Kidney epithelial cell (primary cell): ENCODE measurements around the gene ITPR3. TPM values are rescaled to one million over a fixed set of nuclear protein-coding genes. Genes with fewer than 3 reads are reported as not detected.

Experiments
- DNase-seq: peaks from one replicate; pipeline ENCODE4 v3.0.0-alpha.2; 2010; ENCODE audit warnings: low read depth
- H3K27me3 ChIP-seq: 2 replicates; pipeline ENCODE4 v1.6.0; 2011; ENCODE audit warnings: low read length; ENCODE audit not compliant: control insufficient read depth, insufficient read depth
- H3K36me3 ChIP-seq: 2 replicates; pipeline ENCODE4 v1.5.1; 2011; ENCODE audit warnings: low read length; ENCODE audit not compliant: control insufficient read depth, insufficient read depth
- H3K4me3 ChIP-seq: 2 replicates; pipeline ENCODE4 v1.5.1; 2011; ENCODE audit warnings: low read depth, mild to moderate bottlenecking, control low read depth, low read length
- total RNA-seq: library from RNA; depleted of rRNA; stranded (reverse); fragments of >200 nt; gene quantifications from 2 replicates; pipeline ENCODE4 v1.2.3, GENCODE V29; 2015
- TF ChIP-seq, protein P1 (sequence below): IDR thresholded peaks from 2 replicates; pipeline ENCODE4 v1.5.1; 2011; ENCODE audit warnings: mild to moderate bottlenecking, moderate library complexity, low read length, control low read depth, inconsistent platforms; ENCODE audit not compliant: insufficient read depth, poor library complexity, severe bottlenecking

Gene ITPR3
- total RNA-seq, 1 donor from 2014 or later = 147 TPM

DNA sequence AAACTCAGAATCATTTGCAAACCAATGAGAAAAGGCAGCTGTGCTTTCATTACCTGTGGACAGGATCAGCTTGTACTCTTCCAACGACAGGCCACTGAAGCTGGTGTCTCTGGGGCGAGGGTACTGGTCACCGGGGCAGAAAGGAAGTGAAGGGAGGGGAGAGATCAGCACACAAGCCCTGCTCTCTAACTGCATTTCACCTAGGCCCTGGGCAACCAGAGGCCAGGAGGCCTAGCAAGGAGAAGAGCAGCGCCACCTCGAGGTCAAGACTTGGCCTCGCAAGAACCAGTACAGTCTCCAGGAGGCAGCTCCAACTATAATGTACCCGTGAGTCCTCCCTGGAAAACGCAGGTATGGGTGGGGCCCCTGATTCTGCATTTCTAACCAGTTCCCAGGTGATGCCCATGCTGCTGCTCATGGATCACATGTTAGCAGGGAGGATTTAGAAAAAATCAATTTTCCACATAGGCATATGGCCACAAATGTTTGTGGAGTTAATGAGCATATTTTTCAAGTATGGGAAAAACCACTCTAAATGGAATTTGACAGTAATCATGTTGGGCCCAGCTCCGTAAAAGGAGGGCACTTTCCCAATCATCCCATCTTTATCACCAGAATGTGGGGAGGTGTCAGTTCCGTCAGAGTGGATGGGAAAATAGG lies 79.4 kb downstream of the ITPR3 start:
- peak; percentile 32 for DNase-seq
- TF ChIP-seq, protein P1, sequence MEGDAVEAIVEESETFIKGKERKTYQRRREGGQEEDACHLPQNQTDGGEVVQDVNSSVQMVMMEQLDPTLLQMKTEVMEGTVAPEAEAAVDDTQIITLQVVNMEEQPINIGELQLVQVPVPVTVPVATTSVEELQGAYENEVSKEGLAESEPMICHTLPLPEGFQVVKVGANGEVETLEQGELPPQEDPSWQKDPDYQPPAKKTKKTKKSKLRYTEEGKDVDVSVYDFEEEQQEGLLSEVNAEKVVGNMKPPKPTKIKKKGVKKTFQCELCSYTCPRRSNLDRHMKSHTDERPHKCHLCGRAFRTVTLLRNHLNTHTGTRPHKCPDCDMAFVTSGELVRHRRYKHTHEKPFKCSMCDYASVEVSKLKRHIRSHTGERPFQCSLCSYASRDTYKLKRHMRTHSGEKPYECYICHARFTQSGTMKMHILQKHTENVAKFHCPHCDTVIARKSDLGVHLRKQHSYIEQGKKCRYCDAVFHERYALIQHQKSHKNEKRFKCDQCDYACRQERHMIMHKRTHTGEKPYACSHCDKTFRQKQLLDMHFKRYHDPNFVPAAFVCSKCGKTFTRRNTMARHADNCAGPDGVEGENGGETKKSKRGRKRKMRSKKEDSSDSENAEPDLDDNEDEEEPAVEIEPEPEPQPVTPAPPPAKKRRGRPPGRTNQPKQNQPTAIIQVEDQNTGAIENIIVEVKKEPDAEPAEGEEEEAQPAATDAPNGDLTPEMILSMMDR = peak; percentile 89

DNA sequence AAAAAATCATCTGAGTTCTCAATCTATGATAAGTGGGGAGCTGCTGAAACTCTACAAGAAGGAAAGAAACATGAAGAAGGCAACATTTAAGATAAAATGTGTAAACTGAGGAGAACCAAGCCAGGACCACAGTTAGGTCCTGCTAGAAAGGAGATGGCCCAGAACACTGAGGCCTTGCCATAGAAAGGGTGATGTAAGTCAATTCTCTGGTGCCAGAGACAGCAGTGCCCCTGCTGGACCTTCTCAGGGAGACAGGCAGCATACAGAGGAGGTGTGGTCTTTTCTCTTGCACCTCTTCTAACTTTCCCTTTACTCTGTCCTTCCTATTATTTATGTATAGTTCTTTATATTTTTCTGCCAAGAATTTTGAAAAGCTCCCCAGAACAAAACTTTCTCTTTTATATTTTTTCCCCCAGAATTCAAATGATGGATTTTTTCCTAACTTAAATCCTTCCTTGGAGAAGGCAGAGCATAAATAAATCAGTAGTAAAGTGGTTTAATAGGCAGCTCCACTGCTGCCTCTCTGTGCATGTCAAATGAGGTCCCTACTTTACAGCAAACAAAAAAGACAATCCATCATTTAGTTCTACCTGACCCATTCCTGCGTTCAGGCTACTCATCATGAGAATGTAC lies 81.3 kb downstream of the ITPR3 start:
- Histone ChIP-seq H3K4me3 (no peak overlapping the region), H3K27me3 (no peaks in the 10 kb centered on the region), H3K36me3 (peaks cover 5% of the 10 kb centered on the region)
- TF ChIP-seq, protein P1 = peak; percentile 51
- DNase-seq = peak; percentile 23

More for the DNA sequence above, 79.4 kb downstream of the ITPR3 start:
- Histone ChIP-seq H3K27me3 (no peaks in the 10 kb centered on the region), H3K4me3 (no peak overlapping the region), H3K36me3 (peaks cover 10% of the 10 kb centered on the region)

DNA sequence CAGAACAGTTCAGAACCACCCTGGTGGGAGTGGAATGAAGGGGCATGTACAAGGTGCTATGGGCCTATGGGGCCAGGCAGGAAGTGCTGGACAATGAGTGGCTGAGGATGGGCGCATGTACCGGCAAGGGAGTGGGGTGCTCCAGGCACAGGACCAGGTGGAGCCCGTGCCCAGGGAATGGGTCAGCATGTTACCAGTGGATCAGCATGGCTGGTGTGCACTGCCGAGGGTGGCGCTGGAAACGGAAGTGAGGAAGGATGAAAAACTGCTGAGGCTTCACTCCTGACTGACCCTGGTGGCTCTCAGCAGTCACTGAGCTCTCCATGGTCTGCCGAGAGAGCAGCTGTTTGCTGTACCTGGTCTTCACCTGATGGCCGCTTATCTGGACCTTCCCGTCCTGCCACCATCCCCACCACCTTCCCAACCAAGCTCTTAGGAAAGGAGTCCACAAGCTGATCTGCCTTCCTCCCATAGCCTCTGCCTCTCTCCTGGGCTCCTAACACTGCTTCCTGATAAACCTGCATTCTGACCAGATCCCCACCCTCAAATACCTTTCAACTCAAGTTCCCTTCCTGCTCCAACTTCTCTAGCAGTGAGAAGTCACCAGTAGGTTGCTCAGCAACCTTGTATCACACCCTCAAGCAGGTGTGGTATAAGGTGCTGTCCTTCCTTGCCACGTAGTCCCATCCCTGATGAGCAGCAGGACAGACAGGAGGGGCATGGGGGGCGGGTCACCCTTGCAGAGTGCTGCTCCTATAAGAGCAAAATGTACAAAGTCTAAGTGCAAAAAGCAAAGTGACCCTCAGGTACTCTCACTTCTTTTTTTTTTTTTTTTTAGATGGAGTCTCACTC lies 83.3 kb downstream of the ITPR3 start:
- Histone ChIP-seq H3K36me3 (peaks cover 3% of the 10 kb centered on the region), H3K27me3 (no peaks in the 10 kb centered on the region), H3K4me3 (no peak overlapping the region)
- no peak for DNase-seq
- TF ChIP-seq, protein P1 = no peak

DNA sequence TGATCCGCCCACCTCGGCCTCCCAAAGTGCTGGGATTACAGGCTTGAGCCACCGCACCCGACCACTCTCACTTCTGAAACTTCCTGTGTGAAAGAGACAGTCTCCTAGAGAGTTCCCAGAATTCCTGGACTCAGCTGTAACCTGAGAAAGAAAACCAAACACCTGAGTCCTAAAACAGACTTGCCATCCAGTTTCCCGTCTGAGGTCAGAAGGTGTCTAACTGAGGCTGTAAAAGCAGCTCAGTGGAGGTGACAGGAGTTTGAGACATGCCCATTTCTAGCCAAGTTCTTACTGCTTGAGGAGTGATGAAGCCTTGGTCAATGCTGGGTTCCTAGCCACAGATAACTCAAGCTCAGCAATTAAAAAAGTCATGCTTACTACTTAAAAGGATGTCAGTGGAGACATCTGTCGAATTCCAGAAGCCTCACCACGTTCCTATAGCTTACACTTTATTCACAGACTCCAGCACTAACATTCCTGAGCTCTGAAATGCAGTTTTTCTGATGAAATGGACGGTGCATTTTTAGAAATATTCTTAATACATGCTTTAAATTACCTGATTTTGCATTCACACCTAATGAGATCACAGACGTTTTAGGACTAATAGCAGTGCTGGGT lies 84.3 kb downstream of the ITPR3 start:
- no peaks in the 10 kb centered on the region for H3K27me3 ChIP-seq
- peaks cover under 1% of the 10 kb centered on the region for H3K36me3 ChIP-seq
- H3K4me3 ChIP-seq = no peak overlapping the region
- TF ChIP-seq, protein P1 = no peak
- no peak for DNase-seq

DNA sequence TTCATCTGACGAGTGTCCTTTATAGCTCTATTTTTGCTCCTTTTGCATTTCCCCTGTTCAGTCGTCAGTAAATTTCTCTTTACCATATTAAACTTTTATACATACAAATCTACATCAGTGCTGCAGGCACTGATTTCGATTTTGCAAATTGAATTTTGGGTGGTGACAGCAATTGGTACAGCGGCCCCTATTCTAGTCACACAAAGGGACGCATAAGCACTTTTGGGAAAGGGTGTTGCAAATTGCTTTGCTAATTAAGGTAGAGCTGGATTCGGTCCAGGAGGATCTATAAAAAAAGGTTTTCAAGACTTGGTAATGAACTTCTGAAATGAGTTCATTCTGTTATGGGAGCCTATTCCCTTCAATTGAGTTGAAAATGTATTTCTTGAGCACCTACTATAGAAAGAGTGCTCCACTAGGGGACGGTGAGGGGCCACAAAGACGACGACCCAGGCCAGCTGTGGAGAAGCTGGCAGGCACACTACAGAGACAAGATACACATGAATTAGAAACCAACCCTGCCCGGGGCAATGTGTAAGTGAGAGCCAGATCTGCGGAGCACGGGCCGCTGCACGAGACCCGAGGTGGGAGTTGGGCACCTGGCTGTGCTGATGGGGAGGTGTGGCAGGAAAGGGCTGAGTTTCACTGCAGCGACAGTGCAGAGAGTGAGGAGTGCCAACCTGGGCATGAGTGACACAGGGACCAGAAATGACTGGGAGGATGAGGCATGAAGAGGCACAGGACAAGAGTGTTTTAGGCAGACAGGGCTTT lies 85.0 kb downstream of the ITPR3 start:
- no peaks in the 10 kb centered on the region for H3K36me3 ChIP-seq

More for the DNA sequence above, 85.0 kb downstream of the ITPR3 start:
- Histone ChIP-seq H3K27me3 (no peaks in the 10 kb centered on the region), H3K4me3 (no peak overlapping the region)
- DNase-seq = no peak
- TF ChIP-seq, protein P1 = no peak
